Measurements from ENCODE around the gene GABRR3.
A peak's percentile ranks its signal among the peaks of the same experiment; 100 is the strongest.

The GABRR3 gene

GRCh38 chr3:98035208-98035607 lies at the start of gene GABRR3:
Gene GABRR3, minus strand, starts transcription at chr3:98035315. Its CDS starts 328 bp downstream, at chr3:98034987.
- no peak for FAIRE-seq

- no peak for FAIRE-seq
These were observed 38.4 kb upstream of the GABRR3 start for GRCh38 chr3:98073486-98073885.

- FAIRE-seq, result no peak
These were observed 35.7 kb upstream of the GABRR3 start for GRCh38 chr3:98070840-98071239.

DNA sequence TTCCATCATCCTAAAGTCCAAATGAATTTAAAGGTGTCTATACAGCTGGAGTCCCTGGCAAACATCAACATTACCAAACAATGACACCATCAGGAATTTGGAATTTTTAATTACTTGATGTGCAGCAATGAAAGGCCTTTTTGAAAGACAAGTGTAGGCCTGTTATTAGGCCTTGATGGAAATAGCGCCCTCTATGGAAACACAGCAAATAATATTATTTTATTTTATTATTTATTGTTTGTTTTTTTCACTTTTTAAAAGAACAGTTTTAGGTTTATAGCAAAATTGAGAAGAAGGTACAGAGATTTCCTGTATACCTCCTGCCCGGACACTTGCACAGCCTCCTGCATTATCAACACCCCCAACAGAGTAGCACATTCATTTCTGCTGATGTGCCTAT lies 33.7 kb upstream of the GABRR3 start:
- peak; percentile 23 for FAIRE-seq

- no peak for FAIRE-seq
These were observed 23.3 kb upstream of the GABRR3 start for GRCh38 chr3:98058244-98058960.

DNA sequence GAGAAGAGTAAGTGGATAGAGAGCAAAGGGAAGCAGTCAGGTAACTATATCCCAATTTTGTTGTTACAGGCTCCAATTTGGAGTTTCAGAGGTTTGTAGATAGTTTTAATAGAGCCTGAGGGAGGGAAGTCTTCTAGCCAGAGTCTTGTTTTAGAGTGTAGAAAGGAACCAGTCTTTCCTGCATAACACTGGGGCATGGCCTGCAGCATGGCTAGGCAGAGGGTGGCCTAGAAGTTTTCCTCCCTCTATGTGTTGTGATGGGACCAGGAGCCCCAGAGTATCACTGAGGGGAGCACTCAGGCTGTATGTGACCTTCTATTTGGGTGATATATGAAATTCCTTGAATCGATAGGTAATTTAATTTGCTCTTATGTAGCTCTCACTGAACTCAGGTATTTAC lies 22.5 kb upstream of the GABRR3 start:
- FAIRE-seq, result no peak

DNA sequence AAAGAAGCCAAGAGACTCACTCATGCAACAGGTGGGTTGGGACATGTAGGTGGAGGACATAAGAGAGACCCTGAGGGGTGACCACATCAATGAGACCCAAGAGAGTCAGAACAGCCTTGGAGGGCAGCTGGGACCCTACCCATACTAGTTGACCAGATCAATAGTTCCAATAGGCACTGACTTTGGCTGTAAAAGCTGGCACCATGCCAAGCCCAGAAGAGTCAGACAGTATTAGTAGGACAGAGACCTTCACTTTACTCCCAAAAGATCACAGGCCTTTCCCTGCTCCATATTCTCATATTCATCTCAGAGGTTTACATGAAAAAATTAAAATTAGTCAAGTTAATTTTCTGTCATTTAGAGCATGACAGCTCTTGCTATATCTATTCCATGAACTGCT lies 20.9 kb upstream of the GABRR3 start:
- FAIRE-seq, result no peak

DNA sequence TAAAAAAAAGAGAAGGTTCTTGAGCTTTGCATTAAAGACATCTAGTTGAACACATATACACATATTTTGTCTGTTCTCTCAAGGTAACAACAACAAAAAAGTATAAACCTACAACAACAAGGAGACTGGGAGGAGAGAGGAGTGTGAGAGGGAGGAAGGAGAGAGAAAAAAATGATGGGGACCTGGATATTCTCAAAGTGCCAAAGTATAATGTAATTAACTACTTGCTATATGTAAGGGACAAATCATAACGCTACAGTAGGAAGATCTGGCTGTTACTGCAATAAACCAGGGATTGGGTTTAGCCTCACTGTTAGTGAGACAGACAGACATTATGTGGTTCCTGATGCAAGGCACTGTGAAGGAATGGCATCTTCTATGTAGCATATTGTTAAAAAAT lies 14.2 kb upstream of the GABRR3 start:
- no peak for FAIRE-seq

- no peak for FAIRE-seq
These were observed 13.5 kb upstream of the GABRR3 start for GRCh38 chr3:98048586-98048985.

DNA sequence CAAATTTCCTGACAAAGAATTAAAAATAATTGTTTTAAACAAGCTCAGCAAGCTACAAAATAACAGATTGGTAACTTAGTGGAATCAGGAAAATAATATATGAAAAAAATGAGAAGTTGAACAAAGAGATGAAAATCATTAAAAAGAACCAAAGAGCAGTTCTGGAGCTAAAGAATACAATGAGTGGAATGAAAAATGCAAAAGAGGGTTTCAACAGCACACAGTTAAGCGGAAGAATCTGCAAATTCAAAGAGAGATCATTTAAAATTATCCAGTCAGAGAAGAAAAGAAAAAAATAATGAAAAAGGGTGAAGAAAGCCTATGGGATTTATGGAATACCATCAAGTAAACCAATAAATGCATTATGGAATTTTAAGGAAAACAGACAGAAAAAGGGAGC lies 6.2 kb upstream of the GABRR3 start:
- no peak for FAIRE-seq

GRCh38 chr3:98039322-98040024 lies 4.4 kb upstream of the GABRR3 start:
- FAIRE-seq, result peak; percentile 94

- no peak for FAIRE-seq
These were observed 3.8 kb upstream of the GABRR3 start for GRCh38 chr3:98038876-98039275.

DNA sequence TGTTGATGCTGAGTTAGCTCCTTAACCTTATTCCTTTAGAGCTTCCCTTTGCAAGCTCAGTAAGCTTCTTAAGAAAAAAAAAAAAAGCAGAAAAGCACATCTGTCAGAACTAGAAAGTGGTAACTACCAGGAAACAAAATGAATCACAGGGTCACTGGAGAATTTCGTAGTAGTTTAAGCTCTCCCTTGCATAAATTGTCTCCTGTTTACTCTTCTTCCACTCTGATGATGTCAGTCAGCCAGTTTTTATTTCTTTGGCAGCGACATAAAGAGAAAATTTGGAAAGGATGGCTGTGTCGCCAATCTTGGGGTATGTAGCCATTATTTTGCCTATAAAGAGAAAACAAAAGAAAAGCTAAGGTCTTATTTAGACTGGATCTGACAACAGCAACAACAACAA lies 3.2 kb upstream of the GABRR3 start:
- FAIRE-seq, result no peak

DNA sequence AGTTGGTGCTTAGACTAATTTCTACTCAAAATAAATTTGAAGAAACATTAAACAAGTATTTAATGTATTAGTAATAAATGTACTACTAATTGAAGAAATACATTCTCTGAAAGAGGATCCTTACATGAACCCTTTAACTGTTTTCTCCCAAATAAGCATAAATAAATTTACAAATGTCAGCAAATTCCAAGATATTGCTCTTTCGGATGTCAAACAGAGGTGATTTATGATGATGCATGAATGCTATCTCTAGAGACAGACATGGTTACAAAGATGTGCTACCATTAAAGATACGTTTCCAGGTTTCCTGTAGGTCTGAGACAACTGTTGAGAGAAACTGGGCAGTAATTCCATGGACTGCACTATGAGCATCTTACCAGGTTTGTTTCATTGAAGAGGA lies 629 bp downstream of the GABRR3 start:
- no peak for FAIRE-seq

GRCh38 chr3:98034036-98034435 lies 1.1 kb downstream of the GABRR3 start:
- no peak for FAIRE-seq

GRCh38 chr3:98032904-98033303 lies 2.2 kb downstream of the GABRR3 start:
- FAIRE-seq, result no peak

- FAIRE-seq, result no peak
These were observed 2.9 kb downstream of the GABRR3 start for GRCh38 chr3:98032265-98032664.

GRCh38 chr3:98029083-98029482 lies 6.0 kb downstream of the GABRR3 start:
- FAIRE-seq, result no peak

GRCh38 chr3:98027085-98027446 lies 8.0 kb downstream of the GABRR3 start:
- FAIRE-seq, result no peak

DNA sequence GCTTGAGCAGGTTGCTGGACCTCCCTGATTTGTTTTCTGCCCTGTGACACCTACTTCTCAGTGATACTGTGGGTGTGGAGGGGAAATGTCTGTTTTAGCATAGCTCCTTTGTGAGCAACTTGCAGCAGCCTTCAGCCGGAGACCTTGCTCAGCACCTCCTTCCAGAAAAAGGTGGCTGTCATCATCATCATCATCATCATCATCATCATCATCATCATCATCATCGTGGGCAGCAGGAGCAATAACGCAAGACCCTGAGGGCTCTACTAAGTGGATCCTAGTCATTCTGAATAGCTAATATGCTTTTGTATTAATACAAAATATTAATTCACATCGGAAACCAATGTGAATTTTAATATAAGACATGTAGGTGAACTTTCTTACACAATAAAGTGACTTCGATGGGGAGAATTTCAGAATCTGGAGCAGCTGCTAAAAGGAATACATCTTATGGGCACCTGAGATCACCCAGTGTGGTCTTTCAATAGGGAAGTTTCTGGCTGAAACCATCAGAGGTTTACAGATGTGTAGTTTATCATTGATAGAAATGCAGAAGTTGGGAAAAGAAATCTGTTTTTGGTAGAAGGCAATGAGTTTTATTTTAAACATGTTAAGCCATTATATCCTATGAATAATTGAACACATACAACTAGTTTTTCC lies 8.6 kb downstream of the GABRR3 start:
- FAIRE-seq, result no peak

GRCh38 chr3:98025392-98025945 lies 9.6 kb downstream of the GABRR3 start:
- FAIRE-seq, result no peak

DNA sequence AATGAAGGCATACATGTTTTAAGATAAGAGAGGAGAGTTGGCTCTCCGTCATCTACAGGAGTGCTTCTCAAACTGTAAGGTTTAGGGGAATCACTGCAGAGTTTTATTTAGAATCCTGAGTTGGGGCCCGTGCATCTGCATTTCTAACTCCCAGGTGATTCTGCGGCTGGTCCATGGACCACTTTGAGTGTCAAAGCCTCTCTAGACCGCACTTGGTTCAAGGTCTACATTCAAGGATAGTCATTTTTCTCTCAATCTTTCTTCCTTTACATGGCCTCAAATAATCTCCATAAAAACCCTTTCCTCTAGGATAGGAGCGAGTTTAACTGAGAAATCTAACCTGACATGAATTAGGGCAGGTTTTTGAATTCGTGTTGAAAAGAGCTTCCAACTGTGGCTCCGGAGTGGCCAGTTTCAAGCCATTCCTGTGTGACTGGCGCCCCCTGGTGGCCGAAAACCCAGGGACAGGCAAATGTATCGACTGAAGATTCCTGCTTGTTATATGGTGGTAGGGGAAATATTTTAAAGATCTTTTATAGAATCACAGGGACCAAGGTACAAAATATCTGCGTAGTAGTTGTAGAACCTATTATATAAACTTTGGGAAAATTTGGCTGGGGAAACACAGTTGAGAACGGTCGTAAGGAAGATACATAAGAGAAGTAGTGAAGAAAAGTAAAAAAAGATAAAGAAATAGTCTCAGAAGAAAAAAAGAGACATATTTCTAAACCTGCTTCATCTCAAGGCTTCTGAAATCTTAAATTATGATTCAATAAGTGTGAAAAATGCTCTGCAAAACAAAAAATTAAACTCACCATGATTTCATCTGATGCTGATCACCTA lies 11.9 kb downstream of the GABRR3 start:
- peak; percentile 89 for FAIRE-seq
